ENCODE measurements around the gene SFN.
A peak's percentile ranks its signal among the peaks of the same experiment; 100 is the strongest.

SFN gene

DNA sequence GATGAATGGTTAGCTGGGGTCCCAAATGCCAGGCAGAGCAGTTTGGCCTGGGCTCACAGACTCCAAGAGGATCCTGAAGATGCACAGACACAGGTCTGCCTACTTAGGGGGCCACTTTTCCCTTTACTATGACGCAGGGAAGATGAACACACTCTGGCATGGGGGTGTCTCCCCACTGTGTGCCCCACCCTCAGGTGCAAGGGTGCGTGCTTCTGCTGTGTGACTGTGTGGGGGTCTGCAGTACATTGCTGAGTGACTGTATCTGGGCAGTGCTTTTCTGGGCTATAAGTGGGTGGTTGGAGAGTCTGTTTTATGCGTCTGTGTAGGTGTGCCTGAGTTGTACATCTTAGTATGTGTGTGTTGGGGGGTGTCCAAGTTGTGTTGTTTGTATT lies 47.0 kb downstream of the SFN start:
- no peaks in the 10 kb centered on the region for H3K36me3 Mint-ChIP-seq (ENCODE audit: low read depth)
- H3K27me3 Mint-ChIP-seq (ENCODE audit: low read depth), result peaks cover 13% of the 10 kb centered on the region
- no peak for TF ChIP-seq CTCF (IDR thresholded peaks at IDR 0.05; ENCODE audit: unreplicated experiment in 3 of 3)
- H3K27ac Mint-ChIP-seq, result peak overlapping the region in 2 of 3 experiments; percentile 14 to 47
- H3K4me3 Mint-ChIP-seq, result no peak overlapping the region
- no peaks in the 10 kb centered on the region for H3K9me3 Mint-ChIP-seq
- peaks cover 4% of the 10 kb centered on the region for H3K4me1 Mint-ChIP-seq

GRCh38 chr1:26910343-26911160 lies 47.6 kb downstream of the SFN start:
- TF ChIP-seq CTCF (IDR thresholded peaks at IDR 0.05; ENCODE audit: unreplicated experiment in 3 of 3), result no peak
- H3K27me3 Mint-ChIP-seq (ENCODE audit: low read depth), result peaks cover 10% of the 10 kb centered on the region
- H3K36me3 Mint-ChIP-seq (ENCODE audit: low read depth), result no peaks in the 10 kb centered on the region
- no peak overlapping the region for H3K4me3 Mint-ChIP-seq
- no peaks in the 10 kb centered on the region for H3K9me3 Mint-ChIP-seq
- H3K4me1 Mint-ChIP-seq, result peaks cover 4% of the 10 kb centered on the region
- peak overlapping the region in 2 of 3 experiments; percentile 14 to 47 for H3K27ac Mint-ChIP-seq

DNA sequence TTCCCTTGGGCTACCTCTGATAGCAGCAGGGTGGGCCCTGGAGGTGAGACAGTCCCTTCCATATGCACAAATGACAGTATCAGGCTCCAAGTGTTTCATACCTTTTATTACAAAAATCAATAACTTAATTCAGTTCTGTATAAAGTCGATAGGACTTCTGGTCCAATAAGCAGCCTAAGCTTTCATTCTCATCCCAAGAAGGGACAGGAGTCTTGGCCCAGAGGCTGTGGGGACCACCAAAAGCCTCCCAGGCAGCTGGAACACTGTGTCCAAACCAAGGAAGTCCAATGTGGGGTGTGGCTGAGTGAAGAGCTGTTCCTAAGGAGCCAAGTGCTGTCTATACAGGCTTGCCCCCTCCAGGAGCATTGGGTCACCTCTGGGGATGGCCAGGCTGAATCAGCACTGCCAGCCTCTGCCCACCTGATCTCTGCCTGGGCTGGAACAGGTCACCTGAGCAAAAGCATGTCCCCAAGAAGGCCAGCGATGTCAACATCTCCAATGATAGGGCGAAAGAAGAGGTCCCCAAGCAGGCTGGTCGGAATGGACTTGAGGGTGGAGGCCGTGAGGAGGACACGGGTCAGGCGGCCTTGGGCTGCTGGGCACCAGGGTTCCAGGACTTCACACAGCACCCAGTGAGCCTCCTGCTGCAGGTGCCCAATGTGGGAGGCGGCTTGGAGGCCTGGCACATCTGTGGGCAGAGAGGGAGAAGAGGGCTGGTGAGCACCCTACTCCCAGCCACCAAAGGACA lies 48.6 kb downstream of the SFN start:
- no peaks in the 10 kb centered on the region for H3K36me3 Mint-ChIP-seq (ENCODE audit: low read depth)
- H3K27me3 Mint-ChIP-seq (ENCODE audit: low read depth), result peaks cover 10% of the 10 kb centered on the region
- H3K9me3 Mint-ChIP-seq, result no peaks in the 10 kb centered on the region
- H3K4me3 Mint-ChIP-seq, result no peak overlapping the region
- peaks cover 4% of the 10 kb centered on the region for H3K4me1 Mint-ChIP-seq
- H3K27ac Mint-ChIP-seq, result no peak overlapping the region
- no peak for TF ChIP-seq CTCF (IDR thresholded peaks at IDR 0.05; ENCODE audit: unreplicated experiment in 3 of 3)

GRCh38 chr1:26912147-26912490 lies 49.2 kb downstream of the SFN start:
- no peaks in the 10 kb centered on the region for H3K9me3 Mint-ChIP-seq
- H3K27ac Mint-ChIP-seq, result no peak overlapping the region
- peaks cover 4% of the 10 kb centered on the region for H3K4me1 Mint-ChIP-seq
- TF ChIP-seq CTCF (IDR thresholded peaks at IDR 0.05; ENCODE audit: unreplicated experiment in 3 of 3), result no peak
- H3K36me3 Mint-ChIP-seq (ENCODE audit: low read depth), result no peaks in the 10 kb centered on the region
- H3K27me3 Mint-ChIP-seq (ENCODE audit: low read depth), result peaks cover 10% of the 10 kb centered on the region
- no peak overlapping the region for H3K4me3 Mint-ChIP-seq

DNA sequence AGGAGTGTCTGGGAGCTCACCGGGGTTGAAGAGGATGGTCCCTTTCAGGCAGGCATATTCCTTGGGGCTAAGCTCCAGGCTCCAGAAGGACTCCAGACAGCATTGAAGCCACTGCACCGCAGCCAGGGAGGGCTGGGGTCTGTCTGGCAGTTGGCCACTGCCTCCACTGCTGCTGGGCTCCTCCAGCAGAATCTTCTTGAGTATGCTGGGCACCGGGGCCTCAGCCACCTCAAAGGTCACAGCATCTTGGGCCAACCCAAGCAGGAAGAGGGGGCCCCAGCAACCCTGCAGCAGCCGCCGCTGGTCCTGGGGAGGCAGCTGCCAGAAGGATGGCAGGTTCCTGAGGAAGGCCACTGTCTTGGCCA lies 50.4 kb downstream of the SFN start:
- Mint-ChIP-seq H3K4me3 (no peak overlapping the region), H3K36me3 (ENCODE audit: low read depth) (no peaks in the 10 kb centered on the region), H3K4me1 (peaks cover 4% of the 10 kb centered on the region), H3K27ac (peak overlapping the region in 1 of 3 experiments; percentile 70), H3K27me3 (ENCODE audit: low read depth) (peaks cover 10% of the 10 kb centered on the region), H3K9me3 (no peaks in the 10 kb centered on the region)
- TF ChIP-seq CTCF (IDR thresholded peaks at IDR 0.05; ENCODE audit: unreplicated experiment in 3 of 3), result no peak
